Adipocyte (in vitro differentiated cells): ENCODE measurements around the gene RNF38.
"Not testable (repeated sequence)": the region's sequence is repeated elsewhere in the genome, so short reads cannot be mapped to it uniquely, and the experiment has no call there.

Experiments
- DNase-seq: peaks from one replicate; pipeline ENCODE4 v3.0.0-alpha.2; 2015; ENCODE audit warnings: low read depth
- H3K27me3 ChIP-seq: replicated peaks from 2 replicates; pipeline ENCODE4 v1.7.0; 2013; ENCODE audit warnings: mild to moderate bottlenecking, low read length, moderate library complexity; ENCODE audit not compliant: control insufficient read depth, insufficient read depth
- H3K36me3 ChIP-seq: 2 replicates; pipeline ENCODE4 v1.7.0; 2013; ENCODE audit warnings: low read length, mild to moderate bottlenecking, moderate library complexity; ENCODE audit not compliant: control insufficient read depth, insufficient read depth, severe bottlenecking
- H3K4me1 ChIP-seq: 2 replicates; pipeline ENCODE4 v1.7.0; 2013; ENCODE audit warnings: mild to moderate bottlenecking, low read length, moderate library complexity; ENCODE audit not compliant: control insufficient read depth, insufficient read depth
- H3K4me3 ChIP-seq: 2 replicates; pipeline ENCODE4 v1.7.0; 2013; ENCODE audit warnings: mild to moderate bottlenecking, low read length, moderate library complexity
- H3K9ac ChIP-seq: 2 replicates; pipeline ENCODE4 v1.7.0; 2013; ENCODE audit warnings: mild to moderate bottlenecking, low read length, moderate library complexity
- H3K9me3 ChIP-seq: 2 replicates; pipeline ENCODE4 v1.7.0; 2013; ENCODE audit warnings: mild to moderate bottlenecking, low read length, moderate library complexity; ENCODE audit not compliant: control insufficient read depth

RNF38 gene

GRCh38 chr9:36433386-36433785 lies 33.3 kb upstream of the RNF38 start:
- Histone ChIP-seq H3K9me3 (no peaks in the 10 kb centered on the region), H3K27me3 (no peaks in the 10 kb centered on the region), H3K4me3 (no peak overlapping the region), H3K9ac (no peak overlapping the region), H3K4me1 (peaks cover 3% of the 10 kb centered on the region), H3K36me3 (peaks cover 3% of the 10 kb centered on the region)
- no peak for DNase-seq

DNA sequence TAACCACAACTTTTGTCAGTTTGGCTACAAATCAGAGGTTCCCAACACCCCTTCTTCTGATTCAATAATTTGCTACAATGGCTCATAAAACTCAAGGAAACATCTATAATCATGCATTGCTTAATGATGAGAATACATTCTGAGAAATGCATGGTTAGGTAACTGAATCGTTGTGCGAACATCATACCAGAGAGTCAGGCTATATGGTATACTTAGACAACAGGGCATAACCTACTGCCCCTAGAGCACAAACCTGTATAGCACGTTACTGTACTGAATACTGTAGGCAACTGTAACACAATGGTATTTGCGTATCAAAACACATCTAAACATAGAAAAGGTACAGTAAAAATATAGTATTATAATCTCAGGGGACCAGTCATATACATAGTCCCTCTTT lies 31.0 kb upstream of the RNF38 start:
- Histone ChIP-seq H3K9ac (no peak overlapping the region), H3K36me3 (peaks cover 3% of the 10 kb centered on the region), H3K27me3 (no peaks in the 10 kb centered on the region), H3K4me1 (peaks cover 3% of the 10 kb centered on the region), H3K9me3 (no peaks in the 10 kb centered on the region), H3K4me3 (no peak overlapping the region)
- DNase-seq: no peak

DNA sequence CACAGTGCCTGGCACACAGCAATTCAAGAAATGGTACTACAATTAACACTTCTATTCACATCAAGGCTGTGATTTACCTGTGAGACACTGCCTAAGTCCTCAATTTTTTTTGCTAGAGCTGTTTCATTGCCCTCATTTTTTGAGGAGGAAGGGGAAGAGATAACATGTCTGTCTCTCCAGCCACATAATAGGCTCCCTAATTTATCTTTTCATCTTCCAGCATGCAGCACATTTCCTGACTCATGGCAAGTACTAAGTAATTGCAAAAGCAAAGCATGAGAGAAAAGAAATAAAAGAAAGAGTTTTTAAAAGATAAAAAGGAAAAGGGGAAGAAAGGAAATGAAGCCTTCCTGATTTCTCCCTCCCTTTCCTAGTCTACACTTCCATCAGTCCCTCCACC lies 26.9 kb upstream of the RNF38 start:
- DNase-seq: no peak
- H3K4me1 ChIP-seq: peaks cover 3% of the 10 kb centered on the region
- no peaks in the 10 kb centered on the region for H3K27me3 ChIP-seq
- no peak overlapping the region for H3K4me3 ChIP-seq
- no peak overlapping the region for H3K9ac ChIP-seq
- no peaks in the 10 kb centered on the region for H3K9me3 ChIP-seq
- peaks cover 3% of the 10 kb centered on the region for H3K36me3 ChIP-seq

GRCh38 chr9:36426348-36426747 lies 26.3 kb upstream of the RNF38 start:
- Histone ChIP-seq H3K9me3 (no peaks in the 10 kb centered on the region), H3K4me3 (no peak overlapping the region), H3K4me1 (peaks cover 3% of the 10 kb centered on the region), H3K36me3 (peaks cover 3% of the 10 kb centered on the region), H3K27me3 (no peaks in the 10 kb centered on the region), H3K9ac (no peak overlapping the region)
- DNase-seq: no peak

DNA sequence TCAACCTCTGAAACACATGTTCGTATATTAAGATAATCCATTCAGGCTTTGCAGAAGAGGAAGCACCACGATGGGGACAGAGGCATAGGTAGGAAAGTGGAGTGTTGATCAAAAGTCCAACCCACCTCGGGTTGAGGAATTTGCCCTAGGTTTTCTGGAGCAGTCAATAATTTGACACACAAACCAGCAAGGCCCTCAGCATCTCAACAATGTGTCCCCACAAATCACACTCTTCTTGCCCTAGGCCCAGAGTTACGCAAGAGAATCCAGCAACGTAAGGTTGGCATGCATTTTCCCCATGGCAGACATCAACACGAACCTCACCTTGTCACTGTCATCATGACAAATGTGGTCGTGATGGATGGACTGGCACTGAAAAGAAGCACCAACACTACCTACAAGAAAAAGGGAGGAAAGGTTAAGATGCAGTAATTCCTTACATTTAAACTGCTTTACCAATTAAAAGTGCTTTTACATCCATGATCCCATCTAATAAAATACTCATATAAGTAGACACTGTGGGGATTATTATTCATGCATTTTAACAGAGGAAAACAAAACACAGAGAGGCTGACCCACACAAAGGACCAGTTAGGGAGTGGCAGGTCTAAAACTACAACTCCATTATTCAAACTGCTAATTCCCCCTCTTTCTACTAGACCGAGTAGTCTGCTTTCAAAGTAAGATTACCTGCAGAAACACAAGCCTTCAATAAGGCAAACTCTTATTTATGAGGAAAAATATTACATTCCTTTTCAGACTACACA lies 24.4 kb upstream of the RNF38 start:
- H3K9ac ChIP-seq: no peak overlapping the region
- H3K27me3 ChIP-seq: no peaks in the 10 kb centered on the region
- no peak overlapping the region for H3K4me3 ChIP-seq
- peaks cover 9% of the 10 kb centered on the region for H3K4me1 ChIP-seq
- H3K36me3 ChIP-seq: peaks cover 9% of the 10 kb centered on the region
- H3K9me3 ChIP-seq: no peaks in the 10 kb centered on the region
- DNase-seq: no peak

GRCh38 chr9:36423206-36423605 lies 23.1 kb upstream of the RNF38 start:
- Histone ChIP-seq H3K4me1 (peaks cover 6% of the 10 kb centered on the region), H3K4me3 (no peak overlapping the region), H3K27me3 (no peaks in the 10 kb centered on the region), H3K36me3 (peaks cover 6% of the 10 kb centered on the region), H3K9me3 (no peaks in the 10 kb centered on the region), H3K9ac (no peak overlapping the region)
- DNase-seq: no peak

GRCh38 chr9:36416890-36417289 lies 16.8 kb upstream of the RNF38 start:
- Histone ChIP-seq H3K4me1 (peaks cover 6% of the 10 kb centered on the region), H3K9me3 (no peaks in the 10 kb centered on the region), H3K4me3 (no peak overlapping the region), H3K9ac (no peak overlapping the region), H3K36me3 (peaks cover 10% of the 10 kb centered on the region), H3K27me3 (no peaks in the 10 kb centered on the region)
- DNase-seq: no peak

- no peak for DNase-seq
- Histone ChIP-seq H3K9me3 (no peaks in the 10 kb centered on the region), H3K4me1 (peaks cover 6% of the 10 kb centered on the region), H3K36me3 (peaks cover 8% of the 10 kb centered on the region), H3K9ac (no peak overlapping the region), H3K4me3 (no peak overlapping the region), H3K27me3 (no peaks in the 10 kb centered on the region)
Observed at GRCh38 chr9:36415822-36416525, 15.9 kb upstream of the RNF38 start.

DNA sequence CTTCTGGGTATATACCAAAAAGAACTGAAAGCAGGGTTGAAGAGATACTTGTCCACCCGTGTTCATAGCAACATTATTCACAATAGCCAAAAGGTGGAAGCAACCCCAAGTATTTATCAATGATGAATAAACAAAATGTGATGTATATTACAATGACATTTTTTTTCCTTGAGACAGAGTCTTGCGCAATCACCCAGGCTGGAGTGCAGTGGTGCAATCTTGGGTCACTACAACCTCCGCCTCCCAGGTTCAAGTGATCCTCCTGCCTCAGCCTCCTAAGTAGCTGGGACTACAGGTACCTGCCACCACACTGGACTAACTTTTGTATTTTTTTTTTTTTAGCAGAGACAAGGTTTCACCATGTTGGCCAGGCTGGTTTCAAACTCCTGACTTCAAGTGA lies 11.3 kb upstream of the RNF38 start:
- not testable (repeated sequence) for H3K4me1 ChIP-seq, H3K36me3 ChIP-seq, H3K4me3 ChIP-seq, H3K27me3 ChIP-seq, H3K9ac ChIP-seq, H3K9me3 ChIP-seq
- DNase-seq: peak; percentile 25

DNA sequence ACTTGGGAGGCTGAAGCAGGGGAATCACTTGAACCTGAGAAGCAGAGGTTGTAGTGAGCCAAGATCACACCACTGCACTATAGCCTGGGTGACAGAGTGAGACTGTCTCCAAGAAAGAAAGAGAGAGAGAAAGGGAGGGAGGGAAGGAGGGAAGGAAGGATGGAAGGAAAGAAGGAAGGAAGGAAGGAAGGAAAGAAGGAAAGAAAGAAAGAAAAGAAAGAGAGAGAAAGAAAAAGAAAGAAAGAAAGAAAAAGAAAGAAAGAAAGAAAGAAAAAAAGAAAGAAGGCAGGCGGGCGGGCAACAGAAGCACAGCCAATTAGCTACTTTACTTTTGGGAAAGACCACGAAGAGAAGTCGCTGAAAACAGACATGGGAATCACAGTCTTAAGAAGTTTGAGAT lies 9.0 kb upstream of the RNF38 start:
- not testable (repeated sequence) for H3K27me3 ChIP-seq, H3K4me3 ChIP-seq, H3K36me3 ChIP-seq, H3K9ac ChIP-seq, H3K4me1 ChIP-seq, DNase-seq, H3K9me3 ChIP-seq

- DNase-seq: peak; percentile 83
- H3K4me3 ChIP-seq: no peak overlapping the region
- peak overlapping the region; percentile 49 for H3K9ac ChIP-seq
- H3K27me3 ChIP-seq: no peaks in the 10 kb centered on the region
- H3K4me1 ChIP-seq: peaks cover 9% of the 10 kb centered on the region
- no peaks in the 10 kb centered on the region for H3K36me3 ChIP-seq
- H3K9me3 ChIP-seq: no peaks in the 10 kb centered on the region
Observed at GRCh38 chr9:36407122-36407723, 7.2 kb upstream of the RNF38 start.
